LNCaP clone FGC (cell line): ENCODE results near the gene TMEM242.

Experiments used
- DNase-seq: peaks from one replicate; pipeline ENCODE4 v3.0.0-alpha.2; 2011; ENCODE audit warnings: low read depth
- H3K4me3 ChIP-seq: 2 replicates; pipeline ENCODE4 v1.5.1; 2011; ENCODE audit warnings: mild to moderate bottlenecking, low read depth, low read length, control low read depth
- CTCF ChIP-seq: IDR thresholded peaks from 2 replicates; pipeline ENCODE4 v1.5.1; 2012; ENCODE audit warnings: mild to moderate bottlenecking; ENCODE audit not compliant: control insufficient read depth, insufficient read depth; ENCODE audit errors: extremely low read depth

TMEM242 gene

GRCh38 chr6:157258878-157259277 lies 64.4 kb downstream of the TMEM242 start:
- DNase-seq: no peak
- no peak overlapping the region for H3K4me3 ChIP-seq
- no peak for TF ChIP-seq CTCF

GRCh38 chr6:157255079-157255478 lies 68.2 kb downstream of the TMEM242 start:
- no peak for TF ChIP-seq CTCF
- no peak for DNase-seq
- no peak overlapping the region for H3K4me3 ChIP-seq

GRCh38 chr6:157254538-157254937 lies 68.8 kb downstream of the TMEM242 start:
- no peak for TF ChIP-seq CTCF
- H3K4me3 ChIP-seq: no peak overlapping the region
- DNase-seq: no peak

GRCh38 chr6:157253699-157254098 lies 69.6 kb downstream of the TMEM242 start:
- no peak for TF ChIP-seq CTCF
- no peak for DNase-seq
- H3K4me3 ChIP-seq: no peak overlapping the region

GRCh38 chr6:157253017-157253416 lies 70.3 kb downstream of the TMEM242 start:
- H3K4me3 ChIP-seq: no peak overlapping the region
- TF ChIP-seq CTCF: no peak
- DNase-seq: no peak

GRCh38 chr6:157251586-157252247 lies 71.6 kb downstream of the TMEM242 start:
- DNase-seq: no peak
- H3K4me3 ChIP-seq: no peak overlapping the region
- TF ChIP-seq CTCF: no peak

- no peak for DNase-seq
- TF ChIP-seq CTCF: no peak
- H3K4me3 ChIP-seq: no peak overlapping the region
Observed at GRCh38 chr6:157249826-157250225, 73.5 kb downstream of the TMEM242 start.
